Upper lobe of left lung (tissue), 6 donors: Measurements from ENCODE around the gene NSD1. TPM values are rescaled to one million over a fixed set of nuclear protein-coding genes. Genes with fewer than 3 reads are reported as not detected.
A peak's percentile ranks its signal among the peaks of the same experiment; 100 is the strongest.

ENCODE experiments used
- ATAC-seq, 2 donors: fragments of 200-7000 bp; cut with Tn5 transposase; one replicate each; pipeline ENCODE4 v1.9.1; 2022; ENCODE audit warnings: mild to moderate bottlenecking in 2 of 2, moderate library complexity in 2 of 2; ENCODE audit not compliant: low FRiP score in 2 of 2
- DNase-seq, 2 donors: peaks; one replicate each; pipeline ENCODE4 v3.0.0-alpha.2; 2019 to 2020
- H3K27ac ChIP-seq, 4 donors: fragments of 200-600 bp; sonication (generic); one replicate each; pipeline ENCODE4 v1.5.1; 2016 to 2019
- H3K27me3 ChIP-seq, 4 donors: fragments of 200-600 bp; sonication (generic); one replicate each; pipeline ENCODE4 v1.5.1; 2017 to 2019
- H3K36me3 ChIP-seq, 4 donors: fragments of 200-600 bp; sonication (generic); one replicate each; pipeline ENCODE4 v1.5.1; 2016 to 2019
- H3K4me1 ChIP-seq, 4 donors: fragments of 200-600 bp; sonication (generic); one replicate each; pipeline ENCODE4 v1.5.1; 2018 to 2019
- H3K4me3 ChIP-seq, 4 donors: fragments of 200-600 bp; sonication (generic); one replicate each; pipeline ENCODE4 v1.5.1; 2017 to 2019; ENCODE audit warnings: mild to moderate bottlenecking in 2 of 4, moderate library complexity in 1 of 4
- H3K9me3 ChIP-seq, 4 donors: fragments of 200-600 bp; sonication (generic); one replicate each; pipeline ENCODE4 v1.5.1; 2018 to 2019
- EP300 ChIP-seq, 4 donors: sonication (generic); formaldehyde crosslinking; IDR thresholded peaks; one replicate each; pipeline ENCODE4 v1.5.1; 2017; ENCODE audit warnings: antibody characterized with exemption in 4 of 4, control low read depth in 2 of 4
- POLR2A ChIP-seq, 4 donors: fragments of 450-650 bp; IDR thresholded peaks; one replicate each; pipeline ENCODE4 v1.5.1; 2016 to 2017; ENCODE audit warnings: antibody characterized with exemption in 4 of 4, mild to moderate bottlenecking in 2 of 4
- POLR2AphosphoS5 ChIP-seq, 2 donors: sonication (generic); formaldehyde crosslinking; IDR thresholded peaks; one replicate each; pipeline ENCODE4 v1.5.1; 2017; ENCODE audit warnings: antibody characterized with exemption in 2 of 2
- WGBS, 2 donors: methylation state at CpG; one replicate each; pipeline ENCODE4 v1.1.5; 2017 to 2018; 5-methylcytosine and 5-hydroxymethylcytosine counted together
- total RNA-seq, 6 donors: library from RNA; depleted of rRNA in 4 of 6; stranded (reverse); fragments of >200 nt in 4 of 6; gene quantifications; one replicate each; pipeline versions ENCODE4 v1.1.0 to v1.2.1, GENCODE V29; 2016 to 2021
- TF ChIP-seq, protein P1 (sequence below), 6 experiments: fragments of 450-650 bp in 4 of 6; fragments of 200-600 bp in 2 of 6; sonication (generic) in 2 of 6; IDR thresholded peaks; one replicate each; pipeline ENCODE4 v1.5.1; 2016 to 2019; ENCODE audit warnings: antibody characterized with exemption in 6 of 6
- donor health status: DM: no; HTN: no; CAD: no; lungs with moderate emphysema.
- donor health status: DM: no; HTN: yes; CAD: no; lungs with severe emphysema.

The NSD1 gene
- total RNA-seq, 6 donors from 2014 or later = 33.0 to 69.1 (median 55.7) TPM

DNA sequence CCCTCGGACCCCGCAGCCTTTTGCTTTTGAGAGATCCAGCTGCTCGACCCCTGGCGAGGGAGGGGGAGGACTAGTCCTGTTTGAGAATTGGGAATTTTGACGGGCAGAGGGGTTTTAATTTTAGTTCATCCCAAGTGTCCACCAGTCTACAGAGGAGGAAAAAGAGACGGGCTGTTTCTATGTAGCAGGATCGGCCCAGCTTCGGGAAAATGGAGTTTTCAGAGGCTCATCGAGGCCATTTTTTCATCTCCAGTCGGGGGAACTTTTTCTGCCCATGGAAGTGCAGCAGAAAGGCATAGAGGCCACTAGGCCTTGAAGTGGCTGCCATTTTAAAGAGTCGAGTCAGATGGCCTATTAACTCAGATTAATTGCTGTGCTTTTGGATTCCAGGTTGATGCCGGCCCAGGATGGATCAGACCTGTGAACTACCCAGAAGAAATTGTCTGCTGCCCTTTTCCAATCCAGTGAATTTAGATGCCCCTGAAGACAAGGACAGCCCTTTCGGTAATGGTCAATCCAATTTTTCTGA is 1.2 kb downstream of the NSD1 start:
- DNase-seq (no peak), ATAC-seq (no peak)
- H3K27ac ChIP-seq = peak overlapping the region; percentile 89 to 96 (median 93)
- peaks cover 0 to 19% (median 7%) of the 10 kb centered on the region in 4 donors for H3K36me3 ChIP-seq
- H3K9me3 ChIP-seq = no peaks in the 10 kb centered on the region
- H3K4me1 ChIP-seq = peaks cover 38 to 59% (median 53%) of the 10 kb centered on the region in 4 donors
- WGBS, 2 donors = 13 to 26% methylated on average over 8 to 13 of the region's 13 CpGs
- no peak for TF ChIP-seq EP300 (IDR thresholded peaks at IDR 0.05)
- TF ChIP-seq POLR2AphosphoS5 (IDR thresholded peaks at IDR 0.05) = no peak
- TF ChIP-seq POLR2A (IDR thresholded peaks at IDR 0.05) = no peak
- TF ChIP-seq, protein P1, sequence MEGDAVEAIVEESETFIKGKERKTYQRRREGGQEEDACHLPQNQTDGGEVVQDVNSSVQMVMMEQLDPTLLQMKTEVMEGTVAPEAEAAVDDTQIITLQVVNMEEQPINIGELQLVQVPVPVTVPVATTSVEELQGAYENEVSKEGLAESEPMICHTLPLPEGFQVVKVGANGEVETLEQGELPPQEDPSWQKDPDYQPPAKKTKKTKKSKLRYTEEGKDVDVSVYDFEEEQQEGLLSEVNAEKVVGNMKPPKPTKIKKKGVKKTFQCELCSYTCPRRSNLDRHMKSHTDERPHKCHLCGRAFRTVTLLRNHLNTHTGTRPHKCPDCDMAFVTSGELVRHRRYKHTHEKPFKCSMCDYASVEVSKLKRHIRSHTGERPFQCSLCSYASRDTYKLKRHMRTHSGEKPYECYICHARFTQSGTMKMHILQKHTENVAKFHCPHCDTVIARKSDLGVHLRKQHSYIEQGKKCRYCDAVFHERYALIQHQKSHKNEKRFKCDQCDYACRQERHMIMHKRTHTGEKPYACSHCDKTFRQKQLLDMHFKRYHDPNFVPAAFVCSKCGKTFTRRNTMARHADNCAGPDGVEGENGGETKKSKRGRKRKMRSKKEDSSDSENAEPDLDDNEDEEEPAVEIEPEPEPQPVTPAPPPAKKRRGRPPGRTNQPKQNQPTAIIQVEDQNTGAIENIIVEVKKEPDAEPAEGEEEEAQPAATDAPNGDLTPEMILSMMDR (IDR thresholded peaks at IDR 0.05) = no peak
- H3K27me3 ChIP-seq = no peaks in the 10 kb centered on the region
- peak overlapping the region; percentile 60 to 94 (median 83) for H3K4me3 ChIP-seq

DNA sequence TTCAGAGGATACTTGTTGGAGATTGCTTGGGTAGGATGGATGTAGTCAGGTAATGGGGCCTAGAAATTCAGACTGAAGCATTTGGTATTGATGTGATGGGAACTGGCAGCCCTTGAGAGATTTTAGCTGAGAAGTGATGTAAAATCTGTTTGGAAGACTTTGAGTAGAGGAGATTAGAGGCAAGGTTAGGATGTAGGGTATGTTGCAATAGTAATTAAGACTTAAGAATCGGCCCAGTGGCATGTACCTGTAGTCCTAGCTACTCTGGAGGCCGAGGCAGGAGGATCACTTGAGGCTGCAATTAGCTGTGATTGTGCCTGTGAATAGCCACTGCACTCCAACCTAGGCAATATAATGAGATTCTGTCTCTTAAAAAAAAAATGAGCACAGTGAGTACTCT is 6.7 kb downstream of the NSD1 start:
- ATAC-seq (no peak), DNase-seq (no peak)
- TF ChIP-seq POLR2AphosphoS5 (IDR thresholded peaks at IDR 0.05) = no peak
- WGBS, 2 donors = 64 to 68% methylated on average over 2 of the region's 2 CpGs
- Histone ChIP-seq H3K4me3 (no peak overlapping the region), H3K9me3 (no peaks in the 10 kb centered on the region), H3K27me3 (no peaks in the 10 kb centered on the region), H3K36me3 (peaks cover 4 to 52% (median 16%) of the 10 kb centered on the region in 4 donors), H3K27ac (no peak overlapping the region), H3K4me1 (peaks cover 38 to 52% (median 45%) of the 10 kb centered on the region in 4 donors)

DNA sequence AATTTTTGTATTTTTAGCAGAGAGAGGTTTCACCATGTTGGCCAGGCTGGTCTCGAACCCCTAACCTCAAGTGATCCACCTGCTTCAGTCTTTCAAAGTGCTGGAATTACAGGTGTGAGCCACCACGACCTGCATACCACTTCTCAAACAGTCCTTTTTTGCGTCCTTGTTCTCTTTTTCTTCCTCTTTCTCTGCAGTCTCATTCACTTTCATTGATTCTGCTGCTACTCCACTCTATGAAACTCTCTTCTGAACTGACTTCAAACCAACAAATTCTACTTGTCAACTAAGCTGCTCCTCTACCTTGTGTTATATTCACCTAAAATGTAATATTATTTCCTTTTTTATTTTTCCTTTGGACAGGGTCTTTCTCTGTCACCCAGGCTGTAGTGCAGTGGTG is 7.9 kb downstream of the NSD1 start:
- no peaks in the 10 kb centered on the region for H3K27me3 ChIP-seq
- H3K27ac ChIP-seq = peak overlapping the region in 1 of 4 donors; percentile 30
- H3K4me1 ChIP-seq = peaks cover 27 to 40% (median 33%) of the 10 kb centered on the region in 4 donors
- WGBS, 2 donors = 78 to 85% methylated on average over 3 of the region's 3 CpGs
- H3K9me3 ChIP-seq = no peaks in the 10 kb centered on the region
- H3K36me3 ChIP-seq = peaks cover 3 to 49% (median 14%) of the 10 kb centered on the region in 4 donors
- no peak for DNase-seq
- ATAC-seq = no peak
- no peak overlapping the region for H3K4me3 ChIP-seq
- TF ChIP-seq POLR2AphosphoS5 (IDR thresholded peaks at IDR 0.05) (no peak), POLR2A (IDR thresholded peaks at IDR 0.05) (no peak), EP300 (IDR thresholded peaks at IDR 0.05) (no peak)
- TF ChIP-seq, protein P1 (IDR thresholded peaks at IDR 0.05) = no peak

DNA sequence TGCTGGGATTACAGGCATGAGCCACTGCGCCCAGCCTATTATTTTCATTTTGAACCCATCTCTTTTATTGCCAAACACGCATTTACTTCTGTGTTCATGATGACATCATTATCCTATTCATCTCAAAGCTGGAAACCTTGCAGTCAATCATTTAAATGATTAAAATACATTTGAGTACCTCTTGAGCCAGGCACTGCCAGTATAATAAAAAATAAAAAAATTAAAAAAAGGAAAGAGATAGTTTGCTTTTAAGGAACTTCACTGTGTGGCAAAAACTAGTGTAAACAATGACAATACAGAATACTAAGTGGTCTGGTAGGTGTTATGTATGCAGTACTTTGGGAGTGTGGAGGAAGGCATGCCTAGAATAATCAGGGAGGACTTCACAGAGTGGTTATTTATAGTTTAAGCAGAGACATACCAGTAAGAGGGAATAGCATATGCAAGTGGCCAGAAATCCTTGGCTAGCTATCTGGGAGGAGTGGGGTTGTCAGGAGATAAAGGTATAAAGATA is 8.6 kb downstream of the NSD1 start:
- peaks cover 5 to 50% (median 18%) of the 10 kb centered on the region in 4 donors for H3K36me3 ChIP-seq
- DNase-seq (no peak), ATAC-seq (no peak)
- TF ChIP-seq, protein P1 (IDR thresholded peaks at IDR 0.05) = no peak
- no peak for TF ChIP-seq POLR2A (IDR thresholded peaks at IDR 0.05)
- TF ChIP-seq EP300 (IDR thresholded peaks at IDR 0.05) = no peak
- TF ChIP-seq POLR2AphosphoS5 (IDR thresholded peaks at IDR 0.05) = no peak
- no peaks in the 10 kb centered on the region for H3K9me3 ChIP-seq
- WGBS, 2 donors = 87 to 92% methylated on average over 2 of the region's 2 CpGs
- no peak overlapping the region for H3K4me3 ChIP-seq
- peaks cover 20 to 33% (median 26%) of the 10 kb centered on the region in 4 donors for H3K4me1 ChIP-seq
- H3K27ac ChIP-seq = peak overlapping the region in 1 of 4 donors; percentile 30
- no peaks in the 10 kb centered on the region for H3K27me3 ChIP-seq

DNA sequence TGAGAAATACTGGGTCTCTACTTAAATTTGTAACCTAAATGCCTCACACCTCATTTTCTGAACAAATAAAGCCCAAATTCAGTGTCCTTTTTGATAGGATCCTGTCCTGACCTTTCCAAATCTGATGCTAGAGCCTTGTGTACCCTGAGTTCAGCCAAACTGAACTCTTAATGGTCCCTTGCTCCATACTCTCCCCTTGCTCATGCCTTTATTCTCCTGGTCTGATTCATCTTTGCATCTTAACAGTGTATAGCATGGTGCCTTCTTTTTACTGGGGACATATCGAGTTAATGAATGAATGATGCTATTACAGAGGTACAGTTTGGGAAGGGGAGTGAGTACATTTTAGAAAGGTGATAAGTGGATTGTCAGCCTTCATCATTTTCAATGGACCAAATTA is 9.2 kb downstream of the NSD1 start:
- WGBS, 2 donors = 88 to 96% methylated on average over 1 of the region's 1 CpG
- DNase-seq (no peak), ATAC-seq (no peak)
- Histone ChIP-seq H3K27ac (no peak overlapping the region), H3K9me3 (no peaks in the 10 kb centered on the region), H3K36me3 (peaks cover 5 to 54% (median 19%) of the 10 kb centered on the region in 4 donors), H3K4me3 (no peak overlapping the region), H3K4me1 (peaks cover 14 to 27% (median 21%) of the 10 kb centered on the region in 4 donors), H3K27me3 (no peaks in the 10 kb centered on the region)
- TF ChIP-seq EP300 (IDR thresholded peaks at IDR 0.05) (no peak), POLR2A (IDR thresholded peaks at IDR 0.05) (no peak), POLR2AphosphoS5 (IDR thresholded peaks at IDR 0.05) (no peak)
- TF ChIP-seq, protein P1 (IDR thresholded peaks at IDR 0.05) = no peak
